AG09309 (cell line): Measurements from ENCODE around the gene THSD4.

Experiments
- DNase-seq: peaks from one replicate; pipeline ENCODE4 v3.0.0-alpha.2; 2010; ENCODE audit warnings: low read depth
- H3K4me3 ChIP-seq: 2 replicates; pipeline ENCODE4 v1.5.1; 2011; ENCODE audit warnings: mild to moderate bottlenecking, low read depth, low read length, moderate library complexity; ENCODE audit not compliant: control insufficient read depth
- CTCF ChIP-seq: IDR thresholded peaks from 2 replicates; pipeline ENCODE4 v1.5.1; 2011; ENCODE audit warnings: mild to moderate bottlenecking, low read depth, low read length, inconsistent platforms; ENCODE audit not compliant: insufficient read depth, control insufficient read depth; ENCODE audit errors: missing control alignments

The THSD4 gene

GRCh38 chr15:71821547-71822129 lies 706.4 kb downstream of the THSD4 start:
- DNase-seq: no peak
- H3K4me3 ChIP-seq: no peak overlapping the region
- TF ChIP-seq CTCF: no peak

GRCh38 chr15:71822890-71823630 lies 707.8 kb downstream of the THSD4 start:
- no peak for TF ChIP-seq CTCF
- no peak for DNase-seq
- H3K4me3 ChIP-seq: no peak overlapping the region

GRCh38 chr15:71823801-71824200 lies 708.5 kb downstream of the THSD4 start:
- no peak for DNase-seq
- no peak for TF ChIP-seq CTCF
- H3K4me3 ChIP-seq: no peak overlapping the region

GRCh38 chr15:71825021-71825730 lies 709.9 kb downstream of the THSD4 start:
- DNase-seq: no peak
- TF ChIP-seq CTCF: no peak
- H3K4me3 ChIP-seq: no peak overlapping the region

GRCh38 chr15:71826196-71826595 lies 710.9 kb downstream of the THSD4 start:
- no peak overlapping the region for H3K4me3 ChIP-seq
- no peak for DNase-seq
- no peak for TF ChIP-seq CTCF

- no peak for DNase-seq
- H3K4me3 ChIP-seq: no peak overlapping the region
- no peak for TF ChIP-seq CTCF
Observed at GRCh38 chr15:71830981-71831380, 715.7 kb downstream of the THSD4 start.
